ENCODE measurements around the gene GDNF.
"Not testable (repeated sequence)": the region's sequence is repeated elsewhere in the genome, so short reads cannot be mapped to it uniquely, and the experiment has no call there.

The GDNF gene

GRCh38 chr5:37816331-37816730, 23.5 kb downstream of the GDNF start:
- no peak for DNase-seq (ENCODE audit: low spot score)

- no peak for DNase-seq (ENCODE audit: low spot score)
These were observed 23.9 kb downstream of the GDNF start for GRCh38 chr5:37815913-37816312.

GRCh38 chr5:37814699-37815098, 25.1 kb downstream of the GDNF start:
- DNase-seq (ENCODE audit: low spot score): no peak

- DNase-seq (ENCODE audit: low spot score): no peak
These were observed 27.5 kb downstream of the GDNF start for GRCh38 chr5:37812365-37812764.

GRCh38 chr5:37811866-37812265, 28.0 kb downstream of the GDNF start:
- no peak for DNase-seq (ENCODE audit: low spot score)

DNA sequence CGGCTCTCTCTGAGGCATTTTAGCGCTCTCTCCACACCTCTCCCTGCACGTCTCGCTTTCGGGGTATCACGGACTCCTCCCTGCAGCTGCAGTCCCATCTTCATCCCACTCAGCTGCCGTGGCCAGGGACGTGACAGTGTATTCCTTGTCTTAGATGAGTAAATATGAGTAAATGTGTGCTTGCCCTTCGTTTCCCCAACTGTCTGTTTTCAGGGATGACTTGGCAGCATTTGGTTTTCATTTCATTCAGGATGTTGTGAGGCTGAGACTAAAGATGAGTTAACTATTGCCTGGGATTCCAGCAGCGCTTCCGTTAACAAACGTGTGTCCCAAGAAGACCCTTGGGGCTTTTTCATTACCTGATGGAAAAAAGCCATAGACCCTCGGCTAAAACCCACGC, 29.5 kb downstream of the GDNF start:
- DNase-seq (ENCODE audit: low spot score): no peak

DNA sequence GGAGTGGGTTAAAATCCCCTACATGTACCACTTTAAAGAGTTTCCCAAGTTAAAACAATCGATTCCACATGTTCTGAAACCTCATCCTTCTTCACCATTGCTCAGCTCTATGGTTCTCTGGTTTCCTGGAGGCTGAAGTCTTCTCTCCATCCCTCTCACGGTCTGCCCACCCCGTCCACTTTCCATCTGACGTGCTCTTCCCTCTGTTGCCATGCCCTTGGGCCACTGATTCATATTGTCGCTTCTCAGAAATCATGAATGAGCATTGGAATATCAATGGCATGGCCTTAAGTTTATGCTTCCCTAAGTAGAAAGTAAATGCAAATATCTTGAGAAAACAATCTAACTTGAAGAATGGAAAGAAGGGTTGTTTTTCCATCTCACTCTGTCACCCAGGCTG, 30.9 kb downstream of the GDNF start:
- no peak for DNase-seq (ENCODE audit: low spot score)

GRCh38 chr5:37807621-37808301, 32.1 kb downstream of the GDNF start:
- DNase-seq (ENCODE audit: low spot score): no peak

GRCh38 chr5:37807015-37807414, 32.8 kb downstream of the GDNF start:
- no peak for DNase-seq (ENCODE audit: low spot score)

DNA sequence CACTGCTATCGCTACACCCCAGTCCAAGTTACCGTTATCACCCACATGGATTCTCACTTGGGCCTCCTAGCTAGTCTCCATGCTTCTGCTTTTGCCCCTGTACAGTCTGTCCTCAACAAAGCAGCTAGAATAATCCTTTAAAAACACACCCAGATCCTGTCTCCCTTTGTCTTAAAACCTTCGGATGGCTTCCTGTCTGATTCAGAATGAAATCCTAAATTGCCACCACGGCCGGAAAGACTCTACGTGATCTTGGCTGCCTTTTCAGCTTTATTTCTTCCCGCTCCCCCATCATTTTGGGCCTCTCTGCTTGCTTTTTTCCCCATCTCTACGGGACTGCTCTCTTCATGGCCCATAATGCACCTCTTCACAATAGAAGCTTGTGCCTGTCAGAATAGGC, 33.4 kb downstream of the GDNF start:
- no peak for DNase-seq (ENCODE audit: low spot score)

DNA sequence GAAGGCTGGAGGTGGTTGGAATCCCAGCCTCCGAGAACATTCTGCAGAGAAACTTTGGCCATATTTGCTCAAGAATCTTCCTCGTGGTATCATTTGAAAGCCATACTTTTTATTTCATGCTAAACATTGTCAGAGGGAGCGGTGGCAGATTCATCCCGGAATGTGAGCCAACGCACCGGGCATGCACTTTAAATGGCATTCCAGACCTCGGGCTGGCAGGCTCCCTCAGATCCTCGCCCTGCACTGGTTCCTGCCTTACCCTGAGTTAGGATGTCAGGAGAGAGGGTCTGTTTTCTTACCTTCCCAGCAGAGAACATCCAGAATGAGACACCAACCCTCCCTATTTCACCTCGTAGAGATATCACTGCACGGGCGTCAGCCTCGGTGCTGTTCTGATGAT, 33.8 kb downstream of the GDNF start:
- no peak for DNase-seq (ENCODE audit: low spot score)

DNA sequence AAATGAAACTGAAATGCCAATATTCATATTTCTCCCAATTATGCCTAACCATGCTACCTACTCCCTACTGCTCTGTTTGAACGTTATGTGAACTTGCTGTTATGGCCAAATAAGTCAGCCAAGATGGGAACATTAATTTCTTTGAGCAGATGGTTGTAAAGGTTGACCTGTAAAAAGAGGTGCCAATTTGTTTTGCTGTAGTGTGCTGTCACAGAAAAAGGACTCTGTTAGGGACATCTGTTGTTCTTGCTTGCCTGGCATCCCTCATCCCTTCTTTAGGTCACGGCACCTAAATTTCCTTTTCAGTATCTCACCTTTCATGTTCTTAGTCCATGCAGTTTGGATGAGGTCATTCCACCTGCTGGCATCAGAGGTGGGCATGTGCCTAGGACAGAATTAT, 35.4 kb downstream of the GDNF start:
- no peak for DNase-seq (ENCODE audit: low spot score)

GRCh38 chr5:37803487-37803886, 36.4 kb downstream of the GDNF start:
- no peak for DNase-seq (ENCODE audit: low spot score)

DNA sequence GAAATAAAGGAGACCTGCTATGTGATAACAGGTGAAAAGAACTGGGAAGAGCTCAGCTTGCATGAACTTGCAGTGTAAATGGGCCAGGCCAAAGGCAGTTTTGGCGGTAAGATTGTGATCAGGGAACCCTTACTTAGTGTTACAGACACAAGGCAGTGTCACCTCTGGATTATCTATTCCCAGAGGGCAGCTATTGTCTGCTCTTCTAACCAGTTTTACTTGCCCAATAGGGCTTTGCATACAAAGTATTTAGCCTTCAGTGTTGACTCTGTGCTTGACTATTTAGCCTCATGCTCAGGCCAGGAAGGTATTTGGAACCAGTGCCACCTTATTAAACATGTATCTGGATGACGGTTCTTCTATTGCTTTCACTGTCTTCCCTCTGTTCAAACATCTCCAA, 38.3 kb downstream of the GDNF start:
- no peak for DNase-seq (ENCODE audit: low spot score)

DNA sequence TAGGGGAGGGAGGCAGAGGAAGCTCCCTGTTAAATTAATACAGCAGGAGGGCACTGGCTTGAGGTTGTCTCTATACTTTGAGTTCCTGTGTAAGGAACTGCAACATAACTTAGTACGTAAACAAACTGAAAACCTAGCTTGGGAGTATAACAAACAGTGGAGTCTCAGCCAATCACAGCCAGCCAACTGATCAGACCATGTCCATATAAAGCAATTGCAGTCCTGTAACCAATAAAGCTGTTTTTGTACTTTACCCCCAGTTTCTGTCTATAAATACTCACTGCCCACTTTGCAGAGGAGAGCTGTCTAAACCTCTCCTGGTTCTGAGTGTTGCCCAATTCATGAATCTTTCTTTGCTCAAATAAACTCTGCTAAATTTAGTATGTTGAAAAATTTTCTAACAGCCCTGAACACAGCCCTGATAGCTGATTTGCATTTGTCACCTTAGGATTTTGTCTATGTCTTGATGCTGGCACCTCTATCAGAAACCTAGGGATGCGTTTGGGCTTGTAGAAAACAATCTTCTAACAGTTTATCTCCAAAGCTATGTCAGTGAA, 39.9 kb downstream of the GDNF start:
- DNase-seq (ENCODE audit: low spot score): no peak

- not testable (repeated sequence) for DNase-seq (ENCODE audit: low spot score)
These were observed 43.4 kb downstream of the GDNF start for GRCh38 chr5:37796435-37796834.

DNA sequence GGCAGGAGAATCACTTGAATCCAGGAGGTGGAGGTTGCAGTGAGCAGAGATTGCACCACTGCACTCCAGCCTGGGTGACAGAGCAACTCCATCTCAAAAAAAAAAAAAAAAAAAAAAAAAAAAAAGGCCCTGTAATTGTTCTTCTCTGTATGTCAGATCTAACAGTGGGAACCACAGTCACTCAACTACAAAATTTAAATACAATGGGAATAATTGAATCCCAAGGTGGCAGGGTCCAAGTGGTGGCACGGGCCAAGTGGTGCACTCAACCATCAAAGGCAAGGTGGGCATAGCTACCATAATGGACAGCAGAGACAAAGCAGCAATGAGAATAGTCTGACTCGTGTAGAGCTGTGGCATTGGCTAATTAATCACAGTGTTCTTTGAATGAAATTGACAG, 44.5 kb downstream of the GDNF start:
- DNase-seq (ENCODE audit: low spot score): not testable (repeated sequence)

- DNase-seq (ENCODE audit: low spot score): no peak
These were observed 46.7 kb downstream of the GDNF start for GRCh38 chr5:37792975-37793631.

DNA sequence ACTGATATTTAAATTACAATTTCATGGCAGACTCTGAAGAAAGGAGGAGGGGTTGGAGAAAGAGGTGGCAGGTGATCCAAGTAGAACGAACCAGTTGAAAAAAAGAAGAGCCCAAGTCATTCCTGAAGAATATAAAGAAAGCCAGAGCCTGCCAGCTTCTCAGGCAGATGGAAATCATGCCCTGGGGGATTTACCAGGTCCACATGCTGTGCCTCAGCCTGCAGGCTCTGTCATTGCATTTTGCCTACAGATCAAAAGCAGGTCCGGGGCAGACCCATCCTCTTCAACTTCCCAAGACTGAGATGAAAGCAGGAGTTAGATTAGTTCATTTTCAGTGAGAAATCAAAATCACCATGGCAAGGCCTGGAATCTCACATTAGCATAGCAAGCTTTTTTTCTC, 48.5 kb downstream of the GDNF start:
- no peak for DNase-seq (ENCODE audit: low spot score)

DNA sequence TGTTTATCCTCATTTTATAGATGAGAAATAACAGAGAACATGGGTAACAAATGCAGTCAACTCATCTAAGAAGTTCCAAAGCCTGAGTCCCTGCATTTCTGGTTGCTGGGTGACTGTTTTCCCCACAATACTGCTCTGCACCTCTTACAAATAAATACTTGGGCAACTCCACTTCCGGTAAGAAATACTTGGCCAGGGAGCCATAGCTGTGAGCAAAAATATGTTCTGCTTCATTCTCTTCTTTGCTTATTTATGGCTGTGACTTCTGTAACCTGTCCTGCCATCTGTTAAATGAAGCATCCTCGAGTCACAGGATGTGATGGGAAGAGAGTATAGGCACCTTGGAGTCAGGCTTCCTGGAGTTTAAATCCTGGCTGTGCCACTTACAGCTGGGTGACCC, 49.9 kb downstream of the GDNF start:
- DNase-seq (ENCODE audit: low spot score): no peak

DNA sequence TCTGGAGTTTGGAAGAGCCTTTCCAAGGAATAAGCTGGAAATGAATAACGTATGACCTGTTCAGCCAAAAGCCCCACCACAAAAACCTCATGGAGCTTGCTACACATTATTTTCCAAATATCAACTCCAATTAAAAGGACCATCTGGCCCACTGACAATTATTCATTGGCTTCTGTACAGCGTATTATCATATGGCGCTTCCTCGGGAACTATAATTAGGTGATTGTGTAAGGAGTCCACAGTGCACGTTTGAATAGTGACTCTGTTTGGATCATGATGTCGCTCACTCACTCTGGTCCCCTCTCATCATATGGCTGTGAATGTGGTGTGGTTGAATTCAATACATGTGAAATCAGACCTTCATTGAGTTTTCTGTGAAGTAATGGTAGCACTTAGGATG, 52.1 kb downstream of the GDNF start:
- no peak for DNase-seq (ENCODE audit: low spot score)

DNA sequence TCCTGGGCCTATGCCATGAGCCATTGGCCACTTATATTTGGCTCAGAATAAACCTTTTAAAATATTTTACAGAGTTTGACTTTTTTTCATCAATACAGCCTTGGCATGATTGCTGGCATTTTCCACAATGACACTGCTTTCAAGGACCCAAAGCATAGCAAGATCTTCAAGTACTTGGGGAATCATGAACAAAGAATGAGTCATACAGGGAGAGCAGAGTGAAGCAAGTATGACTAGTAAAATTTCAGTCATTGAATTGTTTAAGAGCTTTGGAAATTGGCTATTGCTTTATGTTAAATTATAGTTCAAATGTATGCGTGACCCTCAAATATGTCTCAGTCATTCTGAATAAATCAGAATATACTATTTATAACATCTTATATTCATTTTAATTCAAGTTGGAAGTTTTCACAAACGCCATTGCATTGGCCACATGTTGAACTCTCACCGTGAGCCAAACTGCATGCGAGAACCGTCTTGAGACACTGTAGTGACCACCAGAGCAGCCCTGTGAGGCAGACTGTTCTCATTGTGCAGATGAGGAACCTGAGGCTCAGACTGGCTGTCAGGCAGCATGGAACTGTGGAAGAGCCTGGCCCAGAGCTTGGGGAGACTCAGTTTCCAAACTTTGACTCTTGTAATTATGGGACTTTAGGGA, 52.9 kb downstream of the GDNF start:
- DNase-seq (ENCODE audit: low spot score): no peak

DNA sequence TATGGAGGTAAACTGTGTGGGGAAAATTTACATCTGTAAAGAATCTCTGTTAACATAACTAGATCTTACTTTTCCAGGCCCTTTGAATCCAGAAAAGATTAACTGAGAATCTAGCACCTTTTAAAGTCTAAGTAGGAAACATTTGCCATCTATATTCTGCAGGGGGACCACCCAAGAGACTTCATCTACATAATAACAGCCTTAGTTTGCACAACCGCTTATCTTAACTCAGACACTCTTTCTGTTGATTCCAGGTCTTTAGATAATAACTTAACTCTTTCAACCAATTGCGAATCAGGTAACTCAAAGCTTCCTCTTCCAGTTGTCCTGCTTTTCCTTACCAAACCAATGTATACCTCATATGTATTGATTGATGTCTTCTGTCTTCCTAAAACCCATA, 53.4 kb downstream of the GDNF start:
- no peak for DNase-seq (ENCODE audit: low spot score)
